Skeletal muscle tissue (tissue), 4 donors: ENCODE results near the gene AKAP1. TPM values are rescaled to one million over a fixed set of nuclear protein-coding genes. Genes with fewer than 3 reads are reported as not detected.

Experiments
- H3K27ac ChIP-seq: one replicate; pipeline ENCODE4 v1.7.0; 2013; ENCODE audit warnings: mild to moderate bottlenecking, low read depth, low read length, inconsistent platforms
- H3K27me3 ChIP-seq, 3 donors: one replicate each; pipeline ENCODE4 v1.7.0; 2013; ENCODE audit warnings: low read length in 3 of 3; ENCODE audit not compliant: control insufficient read depth in 3 of 3, insufficient read depth in 3 of 3
- H3K36me3 ChIP-seq, 3 donors: one replicate each; pipeline ENCODE4 v1.7.0; 2013; ENCODE audit warnings: low read length in 3 of 3; ENCODE audit not compliant: control insufficient read depth in 3 of 3, insufficient read depth in 3 of 3
- H3K4me1 ChIP-seq, 3 donors: one replicate each; pipeline ENCODE4 v1.7.0; 2013; ENCODE audit warnings: low read length in 3 of 3, mild to moderate bottlenecking in 3 of 3; ENCODE audit not compliant: control insufficient read depth in 3 of 3, insufficient read depth in 3 of 3
- H3K4me3 ChIP-seq, 3 donors: one replicate each; pipeline ENCODE4 v1.7.0; 2013; ENCODE audit warnings: low read length in 3 of 3
- H3K9ac ChIP-seq, 3 donors: one replicate each; pipeline ENCODE4 v1.7.0; 2013; ENCODE audit warnings: low read length in 3 of 3, mild to moderate bottlenecking in 3 of 3, moderate library complexity in 2 of 3, low read depth in 1 of 3
- H3K9me3 ChIP-seq, 3 donors: one replicate each; pipeline ENCODE4 v1.7.0; 2013; ENCODE audit warnings: low read length in 3 of 3; ENCODE audit not compliant: control insufficient read depth in 3 of 3
- total RNA-seq: library from RNA; depleted of rRNA; stranded (reverse); fragments of >200 nt; gene quantifications from one replicate; pipeline ENCODE4 v1.2.3, GENCODE V29; 2014
- donor health status: Osteomylitis.

The AKAP1 gene
- total RNA-seq, 1 donor from 2014 or later = 63.7 TPM

GRCh38 chr17:57117798-57118197 lies 32.8 kb downstream of the AKAP1 start:
- Histone ChIP-seq H3K9ac (no peak overlapping the region), H3K27me3 (no peaks in the 10 kb centered on the region), H3K4me1 (peaks cover 2 to 9% (median 9%) of the 10 kb centered on the region in 3 donors), H3K36me3 (peaks cover 66 to 80% (median 78%) of the 10 kb centered on the region in 3 donors), H3K27ac (no peak overlapping the region), H3K9me3 (no peaks in the 10 kb centered on the region), H3K4me3 (no peak overlapping the region)

- Histone ChIP-seq H3K36me3 (peaks cover 59 to 84% (median 66%) of the 10 kb centered on the region in 3 donors), H3K27ac (no peak overlapping the region), H3K9me3 (no peaks in the 10 kb centered on the region), H3K4me1 (peaks cover 5 to 6% (median 5%) of the 10 kb centered on the region in 3 donors), H3K27me3 (no peaks in the 10 kb centered on the region), H3K9ac (no peak overlapping the region), H3K4me3 (no peak overlapping the region)
These were observed 35.8 kb downstream of the AKAP1 start for GRCh38 chr17:57120814-57121213.

DNA sequence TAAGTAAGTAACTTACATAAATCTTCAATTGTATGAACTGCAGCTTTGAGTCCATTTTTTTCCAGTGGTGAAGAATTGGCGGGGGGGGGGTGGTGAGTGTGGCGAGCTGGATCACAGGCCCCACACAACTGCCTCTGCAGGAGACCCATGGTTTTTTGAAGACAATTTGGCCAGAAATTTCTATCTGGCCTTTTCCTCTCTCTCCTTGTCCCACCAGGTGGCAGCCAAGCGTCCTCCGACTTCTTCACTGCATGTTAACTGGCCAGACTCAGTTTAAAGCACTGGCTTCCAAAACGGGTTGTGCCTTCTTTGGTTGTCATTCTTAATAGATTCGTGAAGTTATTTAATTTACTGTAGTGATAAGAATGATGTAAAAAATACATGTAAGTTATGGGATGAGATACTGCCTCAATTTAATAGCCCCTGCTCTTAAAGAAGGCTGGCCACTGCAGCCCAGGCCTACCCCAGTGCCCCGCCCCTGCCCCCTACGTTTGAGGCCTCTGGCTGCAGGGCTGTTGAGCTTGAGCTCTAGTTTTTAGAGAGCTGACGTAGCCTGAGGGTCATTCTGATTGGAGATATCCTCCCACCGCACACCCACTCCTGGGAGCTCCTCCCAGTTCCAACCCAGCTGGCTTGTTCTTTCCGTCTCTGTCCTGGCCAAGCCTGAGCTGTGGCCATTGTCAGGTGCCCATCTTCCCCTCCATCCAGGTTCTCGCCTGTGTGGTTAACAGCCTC lies 36.4 kb downstream of the AKAP1 start:
- Histone ChIP-seq H3K27me3 (no peaks in the 10 kb centered on the region), H3K9me3 (no peaks in the 10 kb centered on the region), H3K36me3 (peaks cover 53 to 77% (median 59%) of the 10 kb centered on the region in 3 donors), H3K27ac (no peak overlapping the region), H3K4me3 (no peak overlapping the region), H3K9ac (no peak overlapping the region), H3K4me1 (peaks cover 7 to 9% (median 8%) of the 10 kb centered on the region in 3 donors)

- no peak overlapping the region for H3K9ac ChIP-seq
- no peaks in the 10 kb centered on the region for H3K9me3 ChIP-seq
- peaks cover 7 to 9% (median 8%) of the 10 kb centered on the region in 3 donors for H3K4me1 ChIP-seq
- H3K27me3 ChIP-seq = no peaks in the 10 kb centered on the region
- peaks cover 27 to 51% (median 33%) of the 10 kb centered on the region in 3 donors for H3K36me3 ChIP-seq
- H3K4me3 ChIP-seq = no peak overlapping the region
- no peak overlapping the region for H3K27ac ChIP-seq
These were observed 39.0 kb downstream of the AKAP1 start for GRCh38 chr17:57124053-57124452.

GRCh38 chr17:57125406-57125805 lies 40.4 kb downstream of the AKAP1 start:
- H3K4me3 ChIP-seq = no peak overlapping the region
- peak overlapping the region in 1 of 3 donors; percentile 19 for H3K9ac ChIP-seq
- peaks cover 18 to 39% (median 27%) of the 10 kb centered on the region in 3 donors for H3K36me3 ChIP-seq
- no peak overlapping the region for H3K27ac ChIP-seq
- no peaks in the 10 kb centered on the region for H3K27me3 ChIP-seq
- H3K9me3 ChIP-seq = no peaks in the 10 kb centered on the region
- peaks cover 7 to 9% (median 8%) of the 10 kb centered on the region in 3 donors for H3K4me1 ChIP-seq

DNA sequence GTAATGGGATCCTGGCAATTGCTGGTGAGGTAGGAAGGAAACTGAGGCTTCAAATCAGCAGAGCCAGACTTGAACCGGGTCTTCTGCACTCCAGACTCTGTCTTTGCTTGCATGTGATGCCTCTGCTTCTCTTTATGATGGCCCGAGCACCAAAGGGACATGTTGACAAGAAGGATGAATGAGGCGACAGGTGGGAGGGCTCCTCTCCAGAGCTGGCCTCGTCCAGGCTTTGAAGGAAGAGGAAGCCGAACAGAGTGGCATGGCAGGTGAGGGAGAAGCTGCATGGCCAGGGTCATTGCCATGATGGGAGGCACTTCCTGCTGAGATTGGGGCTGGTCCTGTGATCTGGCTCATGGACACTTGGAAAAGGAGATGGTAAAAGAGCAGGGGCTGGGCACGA lies 40.8 kb downstream of the AKAP1 start:
- Histone ChIP-seq H3K27ac (no peak overlapping the region), H3K9ac (no peak overlapping the region), H3K4me1 (peaks cover 7 to 9% (median 8%) of the 10 kb centered on the region in 3 donors), H3K9me3 (no peaks in the 10 kb centered on the region), H3K4me3 (no peak overlapping the region), H3K27me3 (no peaks in the 10 kb centered on the region), H3K36me3 (peaks cover 14 to 34% (median 22%) of the 10 kb centered on the region in 3 donors)

DNA sequence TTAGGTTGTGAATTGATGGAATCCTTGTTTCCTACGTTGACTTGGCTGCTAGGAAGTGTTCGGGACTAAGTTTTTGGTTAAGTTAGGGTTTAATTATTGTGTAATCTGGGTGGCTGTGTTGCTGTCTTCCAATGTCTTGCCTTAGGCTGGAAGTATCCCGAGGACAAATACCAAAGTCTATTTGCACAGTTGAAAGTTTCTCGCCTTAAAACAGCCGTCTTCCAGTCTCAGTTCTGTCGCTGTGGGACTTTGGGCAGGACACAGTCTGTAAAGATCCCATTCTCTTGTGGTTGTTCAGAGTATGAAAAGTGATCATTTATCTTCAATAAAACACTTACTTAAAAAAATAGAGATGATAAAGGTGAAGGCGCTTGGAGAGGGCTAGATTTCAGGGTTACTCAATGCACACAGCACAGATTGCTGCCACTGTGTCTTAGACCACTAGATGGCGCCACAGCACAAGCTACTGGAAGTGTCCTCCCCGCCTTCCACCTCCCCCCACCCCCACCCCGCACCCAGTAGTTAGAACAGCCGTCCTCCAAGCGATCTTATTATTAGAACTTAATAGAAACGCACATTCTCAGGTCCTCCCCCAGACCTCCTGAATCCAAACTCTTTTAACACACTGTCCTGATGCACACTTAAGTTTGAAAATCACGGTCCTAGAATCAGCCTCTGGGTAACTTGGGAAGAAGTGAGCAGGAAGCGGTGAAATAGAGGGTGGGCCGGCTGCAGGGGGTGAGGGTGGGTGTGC lies 45.8 kb downstream of the AKAP1 start:
- H3K4me3 ChIP-seq = no peak overlapping the region
- H3K27me3 ChIP-seq = no peaks in the 10 kb centered on the region
- no peak overlapping the region for H3K27ac ChIP-seq
- H3K4me1 ChIP-seq = peaks cover 2 to 3% (median 2%) of the 10 kb centered on the region in 3 donors
- no peak overlapping the region for H3K9ac ChIP-seq
- no peaks in the 10 kb centered on the region for H3K36me3 ChIP-seq
- no peaks in the 10 kb centered on the region for H3K9me3 ChIP-seq

DNA sequence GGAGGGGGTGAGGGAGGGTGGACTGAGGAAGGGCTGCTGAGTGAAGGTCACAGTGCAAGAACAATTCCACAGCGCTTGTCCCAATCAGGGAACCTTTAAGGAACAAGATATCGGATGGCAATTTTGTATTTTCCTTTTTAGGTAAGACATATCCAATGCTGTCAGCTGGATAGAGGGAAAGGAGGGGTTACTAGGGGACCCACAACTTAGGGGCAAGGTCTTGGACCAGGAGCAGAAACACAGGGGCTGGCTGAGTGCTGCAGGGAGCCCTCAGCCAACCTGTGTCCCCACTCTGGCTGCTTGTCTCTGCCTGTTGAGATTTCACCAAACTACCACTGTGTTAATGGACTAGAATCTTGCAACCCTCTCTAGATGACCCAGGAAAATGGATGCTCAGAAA lies 47.6 kb downstream of the AKAP1 start:
- no peaks in the 10 kb centered on the region for H3K9me3 ChIP-seq
- H3K27ac ChIP-seq = no peak overlapping the region
- no peaks in the 10 kb centered on the region for H3K36me3 ChIP-seq

GRCh38 chr17:57133486-57133885 lies 48.4 kb downstream of the AKAP1 start:
- no peaks in the 10 kb centered on the region for H3K4me1 ChIP-seq
- no peaks in the 10 kb centered on the region for H3K9me3 ChIP-seq
- no peaks in the 10 kb centered on the region for H3K27me3 ChIP-seq
- H3K4me3 ChIP-seq = no peak overlapping the region
- H3K27ac ChIP-seq = no peak overlapping the region
- no peaks in the 10 kb centered on the region for H3K36me3 ChIP-seq
- no peak overlapping the region for H3K9ac ChIP-seq

More for the DNA sequence above, 47.6 kb downstream of the AKAP1 start:
- Histone ChIP-seq H3K4me1 (no peaks in the 10 kb centered on the region), H3K4me3 (no peak overlapping the region), H3K9ac (no peak overlapping the region), H3K27me3 (no peaks in the 10 kb centered on the region)
